Fibroblast of lung (primary cell): ENCODE measurements around the gene HOXC10.

ENCODE experiments used
- CTCF ChIP-seq, 2 donors: IDR thresholded peaks in 1 of 2; conservative IDR thresholded peaks in 1 of 2; 1 replicate in 1 of 2; 2 replicates in 1 of 2; pipeline ENCODE4 v1.5.1; 2011 to 2012; ENCODE audit warnings: low read length in 2 of 2, control low read depth in 1 of 2, inconsistent platforms in 1 of 2, low read depth in 1 of 2, mild to moderate bottlenecking in 1 of 2
- EZH2 ChIP-seq: IDR thresholded peaks from 2 replicates; pipeline ENCODE4 v1.5.1; 2012; ENCODE audit warnings: low read length, control low read depth, mild to moderate bottlenecking; ENCODE audit errors: missing control alignments

- no peak for TF ChIP-seq CTCF (conservative IDR thresholded peaks at IDR 0.05 in 1 of 2, IDR thresholded peaks at IDR 0.05 in 1 of 2; ENCODE audit: low read depth in 1 of 2, low read length in 2 of 2)
- TF ChIP-seq EZH2, result no peak
These were observed 20.5 kb downstream of the HOXC10 start for GRCh38 chr12:54005531-54005852.
